GM19468 (cell line): ENCODE data around the gene TTC3.

Experiments used
- ATAC-seq: cut with Tn5 transposase; IDR thresholded peaks from one replicate; pipeline ENCODE4 v1.9.1; 2021; ENCODE audit warnings: mild to moderate bottlenecking, moderate library complexity, moderate number of reproducible peaks; ENCODE audit not compliant: unreplicated experiment; ENCODE audit errors: extremely low read depth

Gene TTC3

DNA sequence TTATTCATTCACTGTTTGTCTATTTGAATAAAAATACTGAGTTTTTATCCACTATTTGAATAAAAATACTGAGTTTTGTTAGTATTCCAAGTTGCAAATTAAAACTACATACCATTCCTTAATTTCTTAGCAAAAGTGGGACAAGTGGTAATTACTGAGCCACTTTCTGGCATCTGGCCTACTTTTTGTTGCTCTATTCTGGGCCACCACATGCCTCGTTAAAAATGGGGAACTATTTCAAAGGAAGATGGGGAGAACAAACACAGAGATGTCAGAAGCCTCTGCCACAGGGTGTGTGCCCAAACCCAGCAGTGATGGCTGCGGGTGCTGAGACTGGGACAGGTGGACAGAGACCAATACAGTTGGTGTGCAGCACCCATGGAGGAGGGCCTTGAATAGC is 14.8 kb upstream of the TTC3 start:
- no peak for ATAC-seq

DNA sequence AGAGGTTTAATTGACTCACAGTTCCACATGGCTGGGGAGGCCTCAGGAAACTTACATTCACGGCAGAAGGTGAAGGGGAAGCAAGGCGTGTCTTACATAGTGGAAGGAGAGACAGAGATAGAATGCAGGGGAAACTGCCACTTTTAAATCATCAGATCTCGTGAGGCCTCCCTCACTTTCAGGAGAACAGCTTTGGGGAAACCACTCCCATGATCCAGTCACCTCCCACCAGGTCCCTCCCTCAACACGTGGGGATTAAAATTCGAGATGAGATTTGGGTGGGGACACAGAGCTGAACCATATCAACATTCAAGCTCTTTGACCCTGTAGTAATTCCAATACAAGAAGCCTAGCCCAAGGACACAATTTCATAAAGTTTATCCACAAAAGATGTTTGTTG is 13.9 kb upstream of the TTC3 start:
- ATAC-seq: no peak

- ATAC-seq: no peak
Measured at GRCh38 chr21:37060296-37060695, 12.8 kb upstream of the TTC3 start.

GRCh38 chr21:37061926-37062592 is 11.0 kb upstream of the TTC3 start:
- no peak for ATAC-seq

DNA sequence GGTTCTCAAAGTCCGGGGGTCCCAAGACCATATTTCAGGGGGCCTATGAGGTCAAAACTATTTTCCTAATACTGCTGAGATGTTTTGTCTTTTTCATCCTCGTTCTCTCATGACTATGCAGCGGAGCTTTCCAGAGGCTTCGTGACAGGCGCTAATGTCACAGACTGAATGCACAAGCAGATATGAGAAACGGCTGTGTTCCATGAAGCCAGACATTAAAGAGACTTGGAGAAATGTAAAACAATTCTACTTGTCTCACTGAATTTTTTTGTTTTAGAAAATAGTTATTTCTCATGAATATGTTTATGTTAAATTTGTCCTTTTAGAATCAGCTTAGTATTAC is 10.5 kb upstream of the TTC3 start:
- no peak for ATAC-seq

DNA sequence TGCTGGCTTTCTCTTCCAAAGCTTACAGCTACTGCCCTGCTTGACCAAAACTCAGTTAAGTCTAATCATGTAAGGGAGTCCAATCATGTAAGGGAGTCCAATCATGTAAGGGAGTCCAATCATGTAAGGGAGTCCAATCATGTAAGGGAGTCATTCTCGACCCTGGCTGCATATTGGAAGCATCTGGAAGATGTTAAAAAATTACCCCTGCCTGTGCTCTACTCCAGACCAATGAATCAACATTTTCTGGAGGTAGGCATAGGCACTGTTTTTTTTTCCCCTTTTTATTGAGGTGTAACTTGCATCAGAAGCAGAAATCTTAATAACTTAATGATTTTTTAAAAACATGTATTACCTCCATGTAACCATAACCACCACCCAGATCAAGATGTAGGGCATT is 9.6 kb upstream of the TTC3 start:
- no peak for ATAC-seq

DNA sequence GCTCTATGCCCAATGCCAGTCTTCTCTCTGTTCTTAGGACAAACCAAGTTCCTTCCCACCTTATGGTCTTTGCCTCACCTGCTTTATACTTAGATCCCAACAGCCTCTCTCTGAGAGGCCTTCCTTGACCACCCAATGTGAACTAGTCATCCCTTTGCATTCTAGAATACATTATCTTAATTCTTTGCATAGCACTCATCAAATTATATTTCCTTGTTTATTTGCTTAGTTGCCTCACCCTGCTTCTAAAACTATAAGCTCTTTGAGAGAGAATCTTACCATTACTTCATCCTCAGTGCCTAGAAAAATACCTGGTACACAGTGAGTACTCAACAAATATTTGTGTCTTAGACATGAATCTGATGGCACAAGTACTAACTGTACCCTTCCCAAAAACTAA is 8.2 kb upstream of the TTC3 start:
- ATAC-seq: no peak

DNA sequence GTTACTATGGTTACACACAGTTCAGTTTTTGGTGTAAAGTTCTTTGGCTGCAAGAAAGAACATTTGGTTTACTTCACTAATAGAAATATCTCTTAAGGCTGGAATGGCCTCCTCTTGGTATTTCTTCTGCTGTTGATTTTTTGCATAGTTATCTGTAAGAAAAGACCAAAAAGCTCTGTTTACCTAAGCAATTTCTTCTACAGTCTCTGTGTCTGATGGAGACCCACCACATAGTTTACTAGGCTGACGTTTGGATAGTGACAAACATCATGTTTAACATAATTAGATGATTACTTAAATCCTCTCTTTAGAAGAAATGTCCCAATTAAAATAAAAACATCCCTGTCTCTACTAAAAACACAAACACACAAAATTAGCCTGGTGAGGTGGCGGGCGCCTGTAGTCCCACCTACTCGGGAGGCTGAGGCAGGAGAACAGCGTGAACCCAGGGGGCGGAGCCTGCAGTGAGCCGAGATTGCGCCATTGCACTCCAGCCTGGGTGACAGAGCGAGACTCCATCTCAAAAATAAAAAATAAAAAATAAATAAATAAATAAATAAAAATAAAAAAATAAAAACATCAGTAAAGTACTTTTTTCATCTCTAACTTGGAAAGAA is 7.4 kb upstream of the TTC3 start:
- no peak for ATAC-seq

GRCh38 chr21:37071561-37072273 is 1.3 kb upstream of the TTC3 start:
- no peak for ATAC-seq

DNA sequence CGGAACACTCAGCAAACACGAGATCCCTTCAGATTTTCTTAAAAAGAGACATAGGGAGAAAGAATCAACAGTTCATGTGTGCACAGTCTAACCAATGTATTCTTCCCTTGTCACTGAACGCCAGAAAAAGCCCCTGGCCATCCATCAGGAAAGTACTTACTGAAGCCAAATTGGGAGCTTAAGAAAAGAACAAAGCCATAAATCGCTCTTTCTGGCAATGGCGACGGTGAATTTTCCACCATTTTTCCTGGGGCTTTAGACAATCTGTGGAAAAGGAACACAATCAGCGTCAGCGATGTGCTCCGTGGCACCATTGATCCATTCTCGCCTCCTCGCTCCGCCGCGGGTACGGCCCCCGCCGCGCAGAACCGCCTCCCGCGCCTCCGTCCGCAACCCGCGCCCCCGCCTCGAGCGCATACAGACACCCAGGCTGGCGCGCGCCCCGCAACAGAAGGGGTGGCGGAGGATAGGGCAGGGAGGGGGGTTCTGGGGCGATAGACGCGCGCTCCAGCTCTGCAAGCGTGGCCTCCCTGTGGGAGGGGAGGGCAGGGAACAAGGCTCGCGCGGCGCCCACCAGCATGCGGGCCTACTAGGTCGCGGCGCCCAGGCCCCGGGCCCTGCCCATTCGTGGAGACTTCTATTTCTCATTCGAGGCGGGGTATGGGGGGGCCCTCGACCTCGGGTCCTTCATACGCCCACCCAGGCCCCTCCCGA is 623 bp upstream of the TTC3 start:
- ATAC-seq: no peak

DNA sequence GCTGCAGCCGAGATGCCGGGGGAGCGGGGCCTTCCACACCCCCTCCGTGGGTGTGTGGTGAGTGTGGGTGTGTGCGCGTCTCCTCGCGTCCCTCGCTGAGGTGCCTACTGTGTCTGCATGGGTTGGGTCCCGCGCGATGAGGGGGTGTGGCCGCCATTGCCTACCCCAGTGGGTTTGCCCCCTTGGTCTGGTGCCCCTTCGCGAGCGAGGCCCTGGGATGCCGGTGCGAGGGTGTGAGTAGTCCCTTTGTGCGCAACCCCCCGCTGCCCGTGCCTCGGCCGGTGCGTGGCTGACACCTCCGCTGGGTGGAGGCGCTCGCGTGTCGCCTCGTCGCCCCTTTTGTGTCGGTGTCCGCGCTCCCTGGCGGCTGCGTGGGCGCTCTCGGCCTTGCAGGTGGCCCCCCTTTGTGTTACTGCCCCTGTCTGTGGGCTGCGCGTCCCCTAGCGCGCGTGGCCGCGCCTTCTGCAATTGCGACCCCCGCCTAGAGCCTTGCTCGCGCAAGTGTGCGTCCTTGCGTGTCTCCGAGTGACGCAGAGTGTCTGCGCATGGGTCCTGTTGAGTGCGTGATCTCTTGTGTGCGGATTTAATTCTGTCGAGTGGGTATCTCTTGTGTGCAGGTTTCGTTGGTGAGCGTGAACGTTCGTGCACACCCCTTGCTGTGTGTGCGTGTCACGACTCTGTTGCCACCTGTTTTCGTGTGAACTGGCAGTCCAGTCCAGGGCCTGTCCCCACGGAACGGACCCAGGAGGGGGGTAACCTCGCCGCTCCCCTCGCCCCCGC is 553 bp downstream of the TTC3 start:
- ATAC-seq: no peak

- no peak for ATAC-seq
Measured at GRCh38 chr21:37074197-37074510, 1.1 kb downstream of the TTC3 start.

DNA sequence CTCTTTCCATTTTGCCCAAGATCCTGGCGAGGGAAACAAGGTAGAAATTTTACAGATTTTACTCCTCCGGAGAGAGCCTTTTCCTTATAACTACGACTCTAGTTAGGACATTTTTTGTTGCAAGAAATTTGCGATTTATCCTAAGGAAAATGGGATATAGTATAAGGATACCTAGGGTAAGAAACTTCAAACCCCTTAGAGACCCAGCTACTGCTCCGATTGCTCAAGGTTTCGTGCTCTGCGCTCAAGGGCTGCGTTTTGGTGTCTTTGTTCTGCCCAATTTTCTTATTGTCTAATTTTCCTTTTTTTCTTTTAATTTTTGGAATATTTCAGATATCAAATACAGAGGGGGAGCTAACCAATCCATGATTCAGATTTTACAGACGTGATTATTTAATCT is 1.5 kb downstream of the TTC3 start:
- no peak for ATAC-seq

DNA sequence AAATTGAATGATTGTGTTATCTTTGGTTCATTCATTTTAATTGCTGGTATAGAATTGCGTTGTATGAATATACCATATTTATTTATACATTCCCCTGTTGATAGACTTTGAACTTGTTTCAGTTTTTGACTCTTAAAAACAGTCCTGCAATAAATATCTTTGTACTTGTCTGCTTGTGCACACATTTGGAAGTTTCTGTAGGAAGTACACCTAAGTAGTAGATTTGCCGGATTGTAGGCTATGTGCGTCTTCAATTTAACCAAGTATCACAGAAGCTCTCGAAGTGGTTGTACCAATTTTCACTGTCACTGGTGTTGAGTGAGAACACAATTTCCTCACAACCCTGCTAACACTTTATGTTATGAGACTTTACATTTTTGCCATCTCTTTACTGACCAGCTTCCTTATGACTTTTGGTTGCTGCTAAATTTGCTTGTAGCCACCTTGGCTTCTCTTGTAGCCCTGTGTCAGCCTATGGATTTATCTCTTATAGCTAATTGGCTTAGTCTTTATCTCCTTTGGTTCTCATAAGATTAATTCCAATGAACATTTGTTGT is 2.2 kb downstream of the TTC3 start:
- no peak for ATAC-seq

DNA sequence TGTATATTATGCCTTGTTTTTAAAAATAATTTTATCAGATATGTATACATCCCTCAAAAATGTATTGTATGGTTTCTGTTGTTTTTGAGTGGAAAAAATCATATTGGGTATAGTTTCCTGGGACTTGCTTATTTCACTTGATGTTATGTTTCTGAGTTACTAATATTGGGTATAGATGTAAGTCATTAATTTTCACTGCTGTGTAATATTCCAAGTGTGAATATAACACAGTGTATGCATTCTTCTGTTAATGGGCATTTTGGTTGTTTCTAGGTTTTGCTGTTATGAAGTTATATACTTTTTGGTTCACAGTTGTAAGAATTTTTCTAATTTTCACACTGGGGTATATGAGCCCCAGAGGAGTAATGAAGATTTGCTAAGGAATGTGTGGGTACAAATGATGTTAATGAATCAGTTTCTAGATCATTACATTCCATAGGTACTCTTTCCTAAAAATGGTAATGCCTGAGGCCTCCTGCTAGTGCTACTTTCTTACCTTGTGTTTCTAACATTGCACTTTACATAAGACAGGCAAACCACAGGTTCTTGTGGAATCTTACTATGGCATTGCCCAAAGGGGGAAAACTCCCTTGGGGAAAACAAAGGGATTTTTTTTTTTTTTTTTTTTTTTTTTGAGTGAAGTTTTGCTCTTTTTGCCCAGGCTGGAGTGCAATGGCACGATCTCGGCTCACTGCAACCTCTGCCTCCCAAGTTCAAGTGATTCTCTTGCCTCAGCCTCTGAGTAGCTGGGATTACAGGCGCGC is 3.2 kb downstream of the TTC3 start:
- ATAC-seq: no peak

- no peak for ATAC-seq
Measured at GRCh38 chr21:37077403-37077802, 4.3 kb downstream of the TTC3 start.

- no peak for ATAC-seq
Measured at GRCh38 chr21:37079211-37079824, 6.3 kb downstream of the TTC3 start.

DNA sequence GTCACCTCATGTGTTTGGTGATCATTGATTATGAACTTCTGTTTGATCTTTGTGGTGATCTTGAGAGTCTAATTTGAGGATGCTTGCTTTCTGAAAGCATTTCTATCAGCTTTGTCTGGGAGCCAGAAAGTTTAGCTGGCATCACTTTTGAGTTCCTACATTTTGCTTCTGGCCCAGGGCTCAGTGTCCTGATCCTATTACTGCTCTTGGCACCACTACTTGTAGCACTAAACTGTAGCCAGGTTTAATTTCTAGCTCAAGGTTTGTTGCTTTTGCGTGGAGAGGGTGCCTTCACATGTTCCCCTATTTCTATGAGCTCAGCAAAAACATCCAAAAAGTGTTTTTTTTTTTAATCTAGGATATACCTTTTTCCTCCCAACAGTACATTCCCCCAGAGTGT is 9.3 kb downstream of the TTC3 start:
- no peak for ATAC-seq

- no peak for ATAC-seq
Measured at GRCh38 chr21:37082856-37083528, 9.9 kb downstream of the TTC3 start.
